ENCODE data around the gene GABRB1. TPM values are rescaled to one million over a fixed set of nuclear protein-coding genes. Genes with fewer than 3 reads are reported as not detected.

Gene GABRB1
- total and polyA plus RNA-seq, 2 of the 8 experiments (the other 6 are each of a cell fraction or from before 2014, with no cell fraction given) = 0.22 to 0.38 TPM

GRCh38 chr4:47010912-47011446 is 20.4 kb upstream of the GABRB1 start (continued):
- no peak for TF ChIP-seq CHD7 (IDR thresholded peaks at IDR 0.05; ENCODE audit: insufficient replicate concordance, low read length)
- TF ChIP-seq MAFK (IDR thresholded peaks at IDR 0.05; ENCODE audit: low read depth, low read length) = no peak

Measured in H1 (cell line).